ENCODE results near the gene GTF2IRD2.
"Not testable (repeated sequence)": the region's sequence is repeated elsewhere in the genome, so short reads cannot be mapped to it uniquely, and the experiment has no call there.

Gene GTF2IRD2

GRCh38 chr7:74850833-74851721 is at the start of gene GTF2IRD2:
TSS of gene GTF2IRD2 (minus strand) at chr7:74851605. CDS start at chr7:74836378, 15,227 bp downstream.
- peak; percentile 37 for DNase-seq

DNA sequence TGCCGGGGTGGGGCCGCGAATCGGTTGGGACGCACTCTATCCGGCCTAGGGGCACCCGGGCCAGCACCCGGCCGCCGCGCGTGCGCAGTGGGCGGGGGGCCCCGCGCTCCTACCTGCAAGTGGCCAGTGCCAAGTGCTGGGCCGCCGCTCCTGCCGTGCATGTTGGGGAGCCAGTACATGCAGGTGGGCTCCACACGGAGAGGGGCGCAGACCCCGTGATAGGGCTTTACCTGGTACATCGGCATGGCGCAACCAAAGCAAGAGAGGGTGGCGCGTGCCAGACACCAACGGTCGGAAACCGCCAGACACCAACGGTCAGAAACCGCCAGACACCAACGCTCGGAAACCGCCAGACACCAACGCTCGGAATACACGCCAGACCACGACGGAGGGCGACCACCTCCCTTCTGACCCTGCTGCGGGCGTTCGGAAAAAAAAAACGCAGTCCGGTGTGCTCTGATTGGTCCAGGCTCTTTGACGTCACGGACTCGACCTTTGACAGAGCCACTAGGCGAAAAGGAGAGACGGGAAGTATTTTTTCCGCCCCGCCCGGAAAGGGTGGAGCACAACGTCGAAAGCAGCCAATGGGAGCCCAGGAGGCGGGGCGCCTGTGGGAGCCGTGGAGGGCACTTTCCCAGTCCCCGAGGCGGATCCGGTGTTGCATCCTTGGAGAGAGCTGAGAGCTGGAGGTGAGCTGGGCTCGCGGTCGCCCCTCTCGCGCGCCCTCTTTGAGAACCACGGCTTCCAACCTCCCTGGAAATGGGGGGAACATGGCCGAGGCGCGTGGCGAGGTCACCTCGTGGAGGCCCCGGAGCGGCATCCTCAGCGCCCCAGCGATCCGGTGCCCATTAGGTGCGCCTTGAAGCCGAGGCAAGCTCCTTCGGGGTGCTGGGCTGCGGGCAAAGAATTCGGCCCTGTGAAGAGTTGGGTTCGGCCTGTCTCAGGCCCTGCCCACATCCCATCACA is 39.0 kb upstream of the GTF2IRD2 start:
- DNase-seq, result peak; percentile 77

DNA sequence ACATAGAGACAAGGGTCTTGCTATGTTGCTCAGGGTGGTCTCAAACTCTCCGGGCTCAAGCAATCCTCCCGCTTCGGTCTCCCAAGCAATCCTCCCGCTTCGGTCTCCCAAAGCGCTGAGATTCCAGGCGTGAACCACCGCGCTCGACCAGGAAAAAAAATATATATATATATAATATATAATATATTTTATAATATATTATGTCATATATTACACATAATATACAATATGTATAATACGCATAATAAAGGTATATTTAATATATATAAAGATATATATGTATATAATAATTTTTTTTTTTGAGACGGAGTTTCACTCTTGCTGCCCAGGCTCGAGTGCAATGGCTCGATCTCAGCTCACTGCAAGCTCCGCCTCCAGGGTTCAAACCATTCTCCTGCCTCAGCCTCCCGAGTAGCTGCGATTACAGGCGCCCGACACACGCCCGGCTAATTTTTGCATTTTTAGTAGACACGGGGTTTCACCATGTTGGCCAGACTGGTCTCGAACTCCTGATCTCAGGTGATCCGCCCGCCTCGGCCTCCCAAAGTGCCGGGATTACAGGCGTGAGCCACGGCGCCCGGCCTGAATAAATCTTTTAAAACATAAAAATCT is 38.2 kb upstream of the GTF2IRD2 start:
- DNase-seq, result not testable (repeated sequence)

DNA sequence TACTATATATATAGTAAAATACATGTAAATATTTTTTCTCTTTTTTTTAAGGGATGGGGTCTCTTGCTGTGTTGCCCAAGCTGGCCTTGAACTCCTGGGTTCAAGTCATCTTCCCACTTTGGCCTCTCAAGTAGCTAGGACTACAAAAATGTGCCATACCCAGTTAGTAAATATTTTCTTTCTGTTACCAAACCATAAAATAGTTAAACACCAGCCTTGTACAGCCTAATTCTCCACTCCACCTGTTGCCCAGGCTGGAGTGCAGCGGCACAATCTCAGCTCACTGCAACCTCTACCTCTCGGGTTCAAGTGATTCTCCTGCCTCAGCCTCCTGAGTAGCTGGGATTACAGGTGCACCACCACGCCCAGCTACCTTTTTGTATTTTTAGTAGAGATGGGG is 33.9 kb upstream of the GTF2IRD2 start:
- DNase-seq, result not testable (repeated sequence)

GRCh38 chr7:74882110-74882509 is 30.7 kb upstream of the GTF2IRD2 start:
- not testable (repeated sequence) for DNase-seq

DNA sequence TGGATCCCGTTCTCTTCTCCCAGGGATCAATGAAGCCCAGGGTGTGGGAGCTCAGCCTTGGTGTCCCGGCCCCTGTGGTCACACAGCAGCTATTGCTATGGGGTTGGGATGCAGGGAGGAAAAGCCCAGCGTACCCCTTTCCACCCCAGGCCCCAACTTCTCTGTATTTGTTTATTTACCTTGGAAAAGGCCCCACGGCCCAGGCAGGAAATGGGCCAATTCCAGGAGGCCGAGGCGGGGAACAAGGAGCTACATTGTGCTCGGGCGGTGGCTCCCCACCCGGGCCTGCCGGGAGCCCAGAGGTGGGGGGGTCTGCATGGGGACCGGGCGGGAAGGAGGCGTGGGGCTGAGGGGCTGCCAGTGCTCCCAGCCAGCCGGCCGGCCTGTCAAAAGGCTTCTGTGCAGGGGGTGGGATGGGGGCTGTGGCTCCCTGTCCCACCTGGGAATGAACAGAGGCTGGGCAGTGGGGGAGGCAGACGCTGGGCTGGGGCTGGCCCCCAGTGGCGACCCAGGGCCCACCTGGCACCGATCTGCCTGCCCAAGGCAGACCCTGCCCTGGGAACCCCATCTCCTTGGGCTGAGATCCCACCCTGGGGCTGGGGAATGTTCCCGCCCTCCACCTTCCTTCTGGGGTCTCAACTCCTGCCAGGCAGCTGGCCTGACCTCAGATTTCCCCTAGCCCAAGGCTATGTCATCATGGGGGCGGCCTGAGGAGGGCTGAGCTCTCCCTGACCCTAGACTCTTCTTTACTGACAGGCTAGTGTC is 23.5 kb upstream of the GTF2IRD2 start:
- DNase-seq, result not testable (repeated sequence)

- not testable (repeated sequence) for DNase-seq
Measured at GRCh38 chr7:74874104-74874747, 22.8 kb upstream of the GTF2IRD2 start.

DNA sequence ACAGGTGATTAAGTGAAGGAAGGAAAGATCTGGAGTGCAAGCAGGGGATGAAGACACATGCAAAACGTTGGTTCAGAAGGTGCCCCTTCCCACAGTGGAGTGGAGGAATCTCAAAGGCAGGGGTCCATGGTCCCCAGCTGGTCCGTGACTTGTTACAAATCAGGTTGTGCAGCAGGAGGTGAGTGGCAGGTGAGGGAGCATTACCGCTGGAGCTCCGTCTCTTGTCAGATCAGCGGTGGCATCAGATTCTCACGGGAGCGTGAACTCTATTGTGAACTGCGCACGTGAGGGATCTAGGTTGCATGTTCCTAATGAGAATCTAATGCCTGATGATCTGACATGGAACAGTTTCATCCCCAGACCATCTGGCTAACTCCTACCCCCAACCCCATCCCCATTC is 21.1 kb upstream of the GTF2IRD2 start:
- DNase-seq, result not testable (repeated sequence)

GRCh38 chr7:74865777-74866176 is 14.4 kb upstream of the GTF2IRD2 start:
- not testable (repeated sequence) for DNase-seq

- DNase-seq, result not testable (repeated sequence)
Measured at GRCh38 chr7:74849853-74850252, 1.6 kb downstream of the GTF2IRD2 start.

DNA sequence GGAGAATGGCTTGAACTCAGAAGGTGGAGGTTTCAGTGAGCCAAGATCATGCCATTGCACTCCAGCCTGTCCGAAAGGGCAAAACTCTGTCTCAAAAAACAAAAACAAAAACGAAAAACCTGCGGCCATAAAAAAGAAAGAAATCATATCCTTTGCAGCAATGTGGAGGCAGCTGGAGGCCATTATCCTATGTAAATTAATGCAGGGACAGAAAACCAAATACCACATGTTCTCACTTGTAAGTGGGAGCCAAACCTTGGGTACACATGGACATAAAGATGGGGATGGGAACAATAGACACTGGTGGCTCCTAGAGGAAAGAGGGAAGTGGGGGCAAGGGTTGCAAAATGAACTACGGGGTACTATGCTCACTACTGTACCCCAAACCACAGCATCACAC is 21.0 kb downstream of the GTF2IRD2 start:
- not testable (repeated sequence) for DNase-seq

DNA sequence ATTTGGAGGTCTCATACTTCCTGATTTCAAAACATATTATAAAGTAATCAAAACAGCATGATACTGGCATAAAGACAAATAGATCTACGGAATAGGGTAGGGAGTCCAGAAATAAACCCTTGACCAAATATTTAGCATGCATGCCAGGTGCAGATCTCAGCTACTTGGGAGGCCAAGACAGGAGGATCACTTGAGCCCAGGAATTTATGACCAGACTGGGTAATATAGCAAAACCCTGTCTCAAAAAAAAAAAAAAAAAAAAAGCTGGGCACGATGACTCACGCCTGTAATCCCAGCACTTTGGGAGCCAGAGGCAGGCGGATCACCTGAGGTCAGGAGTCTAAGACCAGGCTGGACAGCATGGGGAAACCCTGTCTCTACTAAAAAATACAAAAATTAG is 21.4 kb downstream of the GTF2IRD2 start:
- DNase-seq, result not testable (repeated sequence)

DNA sequence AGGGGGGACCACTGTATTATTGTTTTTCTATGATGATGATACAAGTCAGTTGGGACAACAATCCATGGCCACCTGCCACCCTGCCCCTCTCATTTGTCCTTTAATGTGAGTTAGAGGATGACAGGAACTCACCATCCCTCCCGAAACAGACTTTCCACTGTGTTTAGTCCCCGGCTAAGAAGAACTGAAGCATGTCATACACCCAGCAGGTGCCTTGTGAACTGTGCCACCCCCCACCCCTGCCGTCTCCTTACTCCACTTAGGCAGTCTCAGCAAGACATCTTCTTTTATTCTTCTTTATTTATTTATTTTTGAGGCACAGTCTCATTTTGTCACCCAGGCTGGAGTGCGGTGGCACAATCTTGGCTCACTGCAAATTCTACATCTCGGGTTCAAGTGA is 30.1 kb downstream of the GTF2IRD2 start:
- not testable (repeated sequence) for DNase-seq

- DNase-seq, result not testable (repeated sequence)
Measured at GRCh38 chr7:74820146-74820805, 31.1 kb downstream of the GTF2IRD2 start.

DNA sequence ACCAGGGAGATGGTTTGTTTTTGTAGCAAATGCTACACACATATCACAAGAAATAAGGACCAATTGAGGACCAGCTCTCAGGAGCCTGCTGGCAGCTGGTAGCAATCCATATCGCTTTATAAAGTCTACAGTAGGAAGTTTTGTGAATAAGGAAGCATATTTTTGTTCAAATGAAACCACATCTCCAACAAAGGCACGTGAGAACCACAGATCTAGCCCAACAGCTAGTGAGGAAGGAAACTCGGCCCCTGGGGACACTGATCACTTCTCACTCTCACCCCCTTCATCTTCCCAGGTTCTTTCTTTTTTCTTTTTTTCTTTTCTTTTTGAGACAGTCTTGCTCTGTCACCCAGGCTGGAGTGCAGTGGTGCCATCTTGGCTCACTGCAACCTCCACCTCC is 35.5 kb downstream of the GTF2IRD2 start:
- DNase-seq, result not testable (repeated sequence)

DNA sequence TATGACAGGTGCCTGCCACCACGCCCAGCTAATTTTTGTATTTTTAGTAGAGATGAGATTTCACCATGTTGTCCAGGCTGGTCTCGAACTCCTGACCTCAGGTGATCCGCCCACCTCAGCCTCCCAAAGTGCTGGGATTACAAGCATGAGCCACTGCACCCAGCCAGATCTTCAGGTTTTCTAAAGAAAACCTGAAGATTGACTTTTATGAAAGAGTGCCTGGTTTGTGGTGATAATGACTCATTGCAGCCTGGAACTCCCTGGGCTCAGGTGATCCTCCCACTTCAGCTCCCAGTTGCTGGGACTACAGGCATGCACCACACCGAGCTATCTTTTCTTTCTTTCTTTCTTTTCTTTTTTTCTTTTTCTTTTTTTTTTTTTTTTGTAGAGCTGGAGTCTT is 52.8 kb downstream of the GTF2IRD2 start:
- not testable (repeated sequence) for DNase-seq

DNA sequence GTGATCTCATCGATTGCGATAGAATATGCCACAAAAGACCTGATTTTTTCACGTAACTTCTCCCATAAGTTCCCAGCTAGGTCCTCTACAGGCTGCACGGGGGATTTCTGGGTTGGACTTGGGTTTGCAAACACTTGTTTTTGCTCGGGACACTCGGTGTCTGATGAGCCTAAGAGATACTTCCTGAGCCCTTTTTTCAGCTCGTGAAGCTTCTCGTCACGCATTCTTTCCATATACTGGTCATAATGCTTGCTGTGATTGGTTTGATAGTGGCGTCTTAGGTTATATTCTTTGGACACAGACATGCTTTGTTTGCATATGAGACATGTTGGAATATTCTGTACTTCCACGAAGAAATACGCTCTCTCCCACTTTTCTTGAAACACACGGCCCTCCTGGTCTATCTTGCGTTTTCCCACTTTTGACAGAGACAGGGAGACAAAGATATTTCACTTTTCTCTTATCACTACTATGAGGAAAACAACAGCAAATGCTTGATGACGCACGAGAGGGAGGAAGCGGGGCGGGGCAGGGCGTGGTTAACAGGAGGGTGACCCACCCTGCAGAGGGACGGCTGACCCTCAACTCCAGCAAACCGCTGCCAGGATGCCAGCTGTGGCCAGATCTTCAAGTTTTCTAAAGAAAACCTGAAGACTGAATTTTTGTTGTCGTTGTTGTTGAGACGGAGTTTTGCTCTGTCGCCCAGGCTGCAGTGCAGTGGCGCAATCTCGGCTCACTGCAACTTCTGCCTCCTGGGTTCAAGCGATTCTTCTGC is 53.4 kb downstream of the GTF2IRD2 start:
- DNase-seq, result not testable (repeated sequence)

DNA sequence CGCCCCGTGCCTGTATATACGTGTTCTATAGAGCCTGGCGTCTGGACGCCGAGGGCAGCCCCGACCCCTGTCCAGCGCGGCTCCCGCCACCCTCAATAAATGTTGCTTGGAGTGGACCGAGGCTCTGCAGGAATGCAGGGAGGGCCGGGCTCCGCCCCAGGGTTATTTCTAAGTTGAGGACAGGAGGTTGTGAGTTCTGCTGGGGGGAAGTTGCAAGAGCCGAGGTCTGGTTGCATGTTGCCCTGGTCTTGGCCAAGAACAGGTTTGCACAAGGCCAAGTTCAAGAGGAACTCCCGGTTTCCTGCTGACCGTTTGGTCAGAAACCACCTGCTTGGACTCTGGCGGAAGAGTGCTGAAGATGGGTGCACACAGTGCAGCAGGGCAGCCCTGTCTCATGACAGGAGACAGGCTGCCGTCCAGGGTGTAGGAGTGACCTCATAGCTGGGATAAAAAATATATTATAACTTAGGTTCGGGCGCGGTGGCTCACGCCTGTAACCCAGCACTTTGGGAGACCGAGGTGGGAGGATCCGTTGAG is 62.1 kb downstream of the GTF2IRD2 start:
- not testable (repeated sequence) for DNase-seq

DNA sequence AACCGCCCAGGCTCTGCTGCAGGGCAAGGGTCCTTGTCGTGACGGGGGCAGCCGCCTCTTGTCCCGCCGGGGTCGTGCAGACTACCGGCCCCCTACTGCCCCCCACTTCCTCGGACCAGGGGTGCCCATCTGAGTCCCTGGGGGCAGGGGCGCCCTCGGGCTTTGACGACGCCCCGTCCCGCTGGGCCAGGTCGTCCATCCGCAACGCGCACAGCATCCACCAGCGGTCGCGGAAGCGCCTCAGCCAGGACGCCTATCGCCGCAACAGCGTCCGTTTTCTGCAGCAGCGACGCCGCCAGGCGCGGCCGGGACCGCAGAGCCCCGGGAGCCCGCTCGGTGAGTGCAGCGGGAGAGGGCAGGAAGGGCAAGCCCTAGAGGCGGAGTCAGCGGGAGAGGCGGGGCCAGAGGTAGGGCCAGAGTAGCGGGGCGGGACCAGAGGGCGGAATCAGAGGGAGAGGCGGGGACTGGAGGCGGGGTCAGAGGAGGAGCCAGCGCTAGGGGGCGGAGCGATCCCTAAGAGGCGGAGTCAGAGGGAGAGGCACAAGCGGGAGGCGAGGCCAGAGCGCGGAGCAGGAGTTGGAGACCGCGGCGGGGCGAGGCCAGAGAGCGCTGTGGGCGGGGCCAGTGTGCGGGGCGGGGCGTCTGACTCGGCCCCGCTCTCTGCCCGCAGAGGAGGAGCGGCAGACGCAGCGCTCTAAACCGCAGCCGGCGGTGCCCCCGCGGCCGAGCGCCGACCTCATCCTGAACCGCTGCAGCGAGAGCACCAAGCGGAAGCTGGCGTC is 62.8 kb downstream of the GTF2IRD2 start:
- DNase-seq, result peak; percentile 90

All from RPMI8226 (cell line).